ENCODE data around the gene DERL3.

Gene DERL3

DNA sequence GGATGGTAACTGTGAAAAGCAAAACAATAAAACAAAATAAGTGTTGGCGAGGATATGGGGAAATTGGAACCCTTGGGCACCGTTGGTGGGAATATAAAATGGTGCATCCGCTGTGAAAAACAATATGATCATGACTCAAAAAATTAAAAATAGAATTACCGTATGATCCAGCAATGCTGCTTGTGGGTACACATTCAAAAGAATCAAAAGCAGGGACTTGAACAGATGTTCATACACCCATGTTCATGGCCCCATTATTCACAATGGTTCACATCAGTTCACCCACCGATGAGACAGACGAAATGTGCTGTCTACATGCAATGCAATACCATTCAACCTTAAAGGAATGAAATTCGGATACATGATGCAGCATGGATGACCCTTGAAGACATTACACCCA is 1.2 kb upstream of the DERL3 start:
- H3K4me3 ChIP-seq (ENCODE audit: low read depth, low read length): no peak overlapping the region
- no peak for TF ChIP-seq ZNF16 (tag by site-specific recombination; IDR thresholded peaks at IDR 0.05; ENCODE audit: low read depth)
- TF ChIP-seq ZNF391 (tag by site-specific recombination; IDR thresholded peaks at IDR 0.05; ENCODE audit: borderline replicate concordance, low read depth): no peak
- TF ChIP-seq ZBTB48 (tag by site-specific recombination; IDR thresholded peaks at IDR 0.05): no peak
- TF ChIP-seq, protein P1, sequence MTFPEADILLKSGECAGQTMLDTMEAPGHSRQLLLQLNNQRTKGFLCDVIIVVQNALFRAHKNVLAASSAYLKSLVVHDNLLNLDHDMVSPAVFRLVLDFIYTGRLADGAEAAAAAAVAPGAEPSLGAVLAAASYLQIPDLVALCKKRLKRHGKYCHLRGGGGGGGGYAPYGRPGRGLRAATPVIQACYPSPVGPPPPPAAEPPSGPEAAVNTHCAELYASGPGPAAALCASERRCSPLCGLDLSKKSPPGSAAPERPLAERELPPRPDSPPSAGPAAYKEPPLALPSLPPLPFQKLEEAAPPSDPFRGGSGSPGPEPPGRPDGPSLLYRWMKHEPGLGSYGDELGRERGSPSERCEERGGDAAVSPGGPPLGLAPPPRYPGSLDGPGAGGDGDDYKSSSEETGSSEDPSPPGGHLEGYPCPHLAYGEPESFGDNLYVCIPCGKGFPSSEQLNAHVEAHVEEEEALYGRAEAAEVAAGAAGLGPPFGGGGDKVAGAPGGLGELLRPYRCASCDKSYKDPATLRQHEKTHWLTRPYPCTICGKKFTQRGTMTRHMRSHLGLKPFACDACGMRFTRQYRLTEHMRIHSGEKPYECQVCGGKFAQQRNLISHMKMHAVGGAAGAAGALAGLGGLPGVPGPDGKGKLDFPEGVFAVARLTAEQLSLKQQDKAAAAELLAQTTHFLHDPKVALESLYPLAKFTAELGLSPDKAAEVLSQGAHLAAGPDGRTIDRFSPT (tag by site-specific recombination; IDR thresholded peaks at IDR 0.05): no peak
- no peak for TF ChIP-seq ZNF324 (tag by site-specific recombination; IDR thresholded peaks at IDR 0.05)
- TF ChIP-seq KLF16 (tag by site-specific recombination; IDR thresholded peaks at IDR 0.05): no peak
- TF ChIP-seq, protein P2, sequence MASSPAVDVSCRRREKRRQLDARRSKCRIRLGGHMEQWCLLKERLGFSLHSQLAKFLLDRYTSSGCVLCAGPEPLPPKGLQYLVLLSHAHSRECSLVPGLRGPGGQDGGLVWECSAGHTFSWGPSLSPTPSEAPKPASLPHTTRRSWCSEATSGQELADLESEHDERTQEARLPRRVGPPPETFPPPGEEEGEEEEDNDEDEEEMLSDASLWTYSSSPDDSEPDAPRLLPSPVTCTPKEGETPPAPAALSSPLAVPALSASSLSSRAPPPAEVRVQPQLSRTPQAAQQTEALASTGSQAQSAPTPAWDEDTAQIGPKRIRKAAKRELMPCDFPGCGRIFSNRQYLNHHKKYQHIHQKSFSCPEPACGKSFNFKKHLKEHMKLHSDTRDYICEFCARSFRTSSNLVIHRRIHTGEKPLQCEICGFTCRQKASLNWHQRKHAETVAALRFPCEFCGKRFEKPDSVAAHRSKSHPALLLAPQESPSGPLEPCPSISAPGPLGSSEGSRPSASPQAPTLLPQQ (tag by site-specific recombination; IDR thresholded peaks at IDR 0.05): no peak
- peaks cover 0 to 26% of the 10 kb centered on the region in 2 experiments; a peak in 1 of 3 replicates for H3K36me3 ChIP-seq (ENCODE audit: control insufficient read depth in 2 of 2, insufficient read depth in 1 of 2, low read length in 2 of 2)
- H3K9me3 ChIP-seq (ENCODE audit: control insufficient read depth, insufficient read depth, low read depth, low read length): no peaks in the 10 kb centered on the region
- CTCF ChIA-PET: interaction anchor here (0.6 to 1.6 kb wide), 2 partner anchors 10 to 250 kb away, joined by 5 to 6 read pairs; no protein-coding TSS in a partner anchor
- H3K4me1 ChIP-seq (ENCODE audit: control insufficient read depth, insufficient read depth, low read length): no peaks in the 10 kb centered on the region
- no peak overlapping the region for H3K27ac ChIP-seq (ENCODE audit: extremely low read depth, low read depth, low read length)
- POLR2A ChIA-PET: interaction anchor here (0.6 kb wide), 1 partner anchor 34 kb away, joined by 3 read pairs; no protein-coding TSS in a partner anchor

DNA sequence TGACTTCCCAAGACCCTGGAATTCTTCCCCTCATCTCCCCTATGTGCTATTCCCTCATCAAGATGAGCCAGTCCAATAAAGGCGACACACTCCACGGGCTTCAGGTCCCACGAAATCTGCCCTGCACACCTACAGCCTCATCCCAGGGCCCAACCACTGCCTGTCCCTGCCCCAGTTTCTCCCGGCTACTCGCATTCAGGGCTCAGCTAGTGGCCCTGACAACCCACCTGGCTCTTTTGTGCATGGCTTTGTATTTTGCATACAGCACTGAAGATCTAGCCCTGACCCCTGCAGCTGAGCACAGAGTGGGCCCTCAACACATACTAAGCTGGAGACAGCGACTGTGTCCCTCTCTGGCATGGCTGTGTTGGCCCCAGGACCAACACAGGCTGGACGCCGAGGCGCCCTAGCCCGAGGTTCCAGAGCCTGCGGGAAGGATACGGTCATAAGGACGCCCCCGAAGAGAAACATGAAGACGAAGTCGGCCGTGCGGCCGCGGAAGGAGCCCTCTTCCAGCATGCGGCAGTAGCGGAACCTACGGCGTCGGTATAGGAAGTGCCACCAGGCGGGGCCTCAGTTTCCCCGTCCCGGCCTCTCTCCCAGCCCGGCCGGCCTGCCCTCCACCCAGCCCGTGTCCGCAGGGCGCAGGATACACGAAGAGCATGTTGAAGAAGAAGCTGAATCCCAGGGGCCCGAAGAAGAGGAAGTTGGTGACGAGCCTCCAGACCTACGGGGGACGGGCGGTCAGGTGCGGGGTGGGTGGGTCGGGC is 710 bp downstream of the DERL3 start:
- Histone ChIP-seq H3K9me3 (ENCODE audit: control insufficient read depth, insufficient read depth, low read depth, low read length) (no peaks in the 10 kb centered on the region), H3K4me1 (ENCODE audit: control insufficient read depth, insufficient read depth, low read length) (no peaks in the 10 kb centered on the region), H3K4me3 (ENCODE audit: low read depth, low read length) (peak overlapping the region; percentile 49), H3K36me3 (ENCODE audit: control insufficient read depth in 2 of 2, insufficient read depth in 1 of 2, low read length in 2 of 2) (peaks cover 0 to 42% of the 10 kb centered on the region in 2 experiments; a peak in 1 of 3 replicates), H3K27ac (ENCODE audit: extremely low read depth, low read depth, low read length) (peak overlapping the region; percentile 28; the same call in 1 of the 2 replicates)
- ChIA-PET POLR2A (interaction anchor here (0.7 to 1.2 kb wide), 3 partner anchors 20 to 67 kb away, joined by 3 to 7 read pairs (median 3); partner anchors contain the start of gene SLC2A11), CTCF (no interaction called here)
- TF ChIP-seq ZNF184 (tag by site-specific recombination; IDR thresholded peaks at IDR 0.05) (no peak), ZNF10 (tag by site-specific recombination; IDR thresholded peaks at IDR 0.05) (no peak), ZBTB17 (tag by site-specific recombination; IDR thresholded peaks at IDR 0.05) (peak; percentile 58), SCRT1 (tag by site-specific recombination; IDR thresholded peaks at IDR 0.05; ENCODE audit: borderline replicate concordance) (no peak), ZNF600 (tag by site-specific recombination; IDR thresholded peaks at IDR 0.05) (peak; percentile 37; the same call in 1 of the 2 replicates), ZNF114 (tag by site-specific recombination; IDR thresholded peaks at IDR 0.05) (no peak), OSR2 (tag by site-specific recombination; IDR thresholded peaks at IDR 0.05) (no peak)
- TF ChIP-seq, protein P3, sequence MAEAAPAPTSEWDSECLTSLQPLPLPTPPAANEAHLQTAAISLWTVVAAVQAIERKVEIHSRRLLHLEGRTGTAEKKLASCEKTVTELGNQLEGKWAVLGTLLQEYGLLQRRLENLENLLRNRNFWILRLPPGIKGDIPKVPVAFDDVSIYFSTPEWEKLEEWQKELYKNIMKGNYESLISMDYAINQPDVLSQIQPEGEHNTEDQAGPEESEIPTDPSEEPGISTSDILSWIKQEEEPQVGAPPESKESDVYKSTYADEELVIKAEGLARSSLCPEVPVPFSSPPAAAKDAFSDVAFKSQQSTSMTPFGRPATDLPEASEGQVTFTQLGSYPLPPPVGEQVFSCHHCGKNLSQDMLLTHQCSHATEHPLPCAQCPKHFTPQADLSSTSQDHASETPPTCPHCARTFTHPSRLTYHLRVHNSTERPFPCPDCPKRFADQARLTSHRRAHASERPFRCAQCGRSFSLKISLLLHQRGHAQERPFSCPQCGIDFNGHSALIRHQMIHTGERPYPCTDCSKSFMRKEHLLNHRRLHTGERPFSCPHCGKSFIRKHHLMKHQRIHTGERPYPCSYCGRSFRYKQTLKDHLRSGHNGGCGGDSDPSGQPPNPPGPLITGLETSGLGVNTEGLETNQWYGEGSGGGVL (tag by site-specific recombination; IDR thresholded peaks at IDR 0.05): no peak
- TF ChIP-seq, protein P4, sequence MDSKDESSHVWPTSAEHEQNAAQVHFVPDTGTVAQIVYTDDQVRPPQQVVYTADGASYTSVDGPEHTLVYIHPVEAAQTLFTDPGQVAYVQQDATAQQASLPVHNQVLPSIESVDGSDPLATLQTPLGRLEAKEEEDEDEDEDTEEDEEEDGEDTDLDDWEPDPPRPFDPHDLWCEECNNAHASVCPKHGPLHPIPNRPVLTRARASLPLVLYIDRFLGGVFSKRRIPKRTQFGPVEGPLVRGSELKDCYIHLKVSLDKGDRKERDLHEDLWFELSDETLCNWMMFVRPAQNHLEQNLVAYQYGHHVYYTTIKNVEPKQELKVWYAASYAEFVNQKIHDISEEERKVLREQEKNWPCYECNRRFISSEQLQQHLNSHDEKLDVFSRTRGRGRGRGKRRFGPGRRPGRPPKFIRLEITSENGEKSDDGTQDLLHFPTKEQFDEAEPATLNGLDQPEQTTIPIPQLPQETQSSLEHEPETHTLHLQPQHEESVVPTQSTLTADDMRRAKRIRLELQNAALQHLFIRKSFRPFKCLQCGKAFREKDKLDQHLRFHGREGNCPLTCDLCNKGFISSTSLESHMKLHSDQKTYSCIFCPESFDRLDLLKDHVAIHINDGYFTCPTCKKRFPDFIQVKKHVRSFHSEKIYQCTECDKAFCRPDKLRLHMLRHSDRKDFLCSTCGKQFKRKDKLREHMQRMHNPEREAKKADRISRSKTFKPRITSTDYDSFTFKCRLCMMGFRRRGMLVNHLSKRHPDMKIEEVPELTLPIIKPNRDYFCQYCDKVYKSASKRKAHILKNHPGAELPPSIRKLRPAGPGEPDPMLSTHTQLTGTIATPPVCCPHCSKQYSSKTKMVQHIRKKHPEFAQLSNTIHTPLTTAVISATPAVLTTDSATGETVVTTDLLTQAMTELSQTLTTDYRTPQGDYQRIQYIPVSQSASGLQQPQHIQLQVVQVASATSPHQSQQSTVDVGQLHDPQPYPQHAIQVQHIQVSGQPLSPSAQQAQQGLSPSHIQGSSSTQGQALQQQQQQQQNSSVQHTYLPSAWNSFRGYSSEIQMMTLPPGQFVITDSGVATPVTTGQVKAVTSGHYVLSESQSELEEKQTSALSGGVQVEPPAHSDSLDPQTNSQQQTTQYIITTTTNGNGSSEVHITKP (tag by site-specific recombination; IDR thresholded peaks at IDR 0.05): 0 out of 2 replicates have a peak, but pooled peaks have one; percentile 0
- TF ChIP-seq, protein P5, sequence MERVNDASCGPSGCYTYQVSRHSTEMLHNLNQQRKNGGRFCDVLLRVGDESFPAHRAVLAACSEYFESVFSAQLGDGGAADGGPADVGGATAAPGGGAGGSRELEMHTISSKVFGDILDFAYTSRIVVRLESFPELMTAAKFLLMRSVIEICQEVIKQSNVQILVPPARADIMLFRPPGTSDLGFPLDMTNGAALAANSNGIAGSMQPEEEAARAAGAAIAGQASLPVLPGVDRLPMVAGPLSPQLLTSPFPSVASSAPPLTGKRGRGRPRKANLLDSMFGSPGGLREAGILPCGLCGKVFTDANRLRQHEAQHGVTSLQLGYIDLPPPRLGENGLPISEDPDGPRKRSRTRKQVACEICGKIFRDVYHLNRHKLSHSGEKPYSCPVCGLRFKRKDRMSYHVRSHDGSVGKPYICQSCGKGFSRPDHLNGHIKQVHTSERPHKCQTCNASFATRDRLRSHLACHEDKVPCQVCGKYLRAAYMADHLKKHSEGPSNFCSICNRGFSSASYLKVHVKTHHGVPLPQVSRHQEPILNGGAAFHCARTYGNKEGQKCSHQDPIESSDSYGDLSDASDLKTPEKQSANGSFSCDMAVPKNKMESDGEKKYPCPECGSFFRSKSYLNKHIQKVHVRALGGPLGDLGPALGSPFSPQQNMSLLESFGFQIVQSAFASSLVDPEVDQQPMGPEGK (tag by site-specific recombination; IDR thresholded peaks at IDR 0.05): no peak
- TF ChIP-seq, protein P6, sequence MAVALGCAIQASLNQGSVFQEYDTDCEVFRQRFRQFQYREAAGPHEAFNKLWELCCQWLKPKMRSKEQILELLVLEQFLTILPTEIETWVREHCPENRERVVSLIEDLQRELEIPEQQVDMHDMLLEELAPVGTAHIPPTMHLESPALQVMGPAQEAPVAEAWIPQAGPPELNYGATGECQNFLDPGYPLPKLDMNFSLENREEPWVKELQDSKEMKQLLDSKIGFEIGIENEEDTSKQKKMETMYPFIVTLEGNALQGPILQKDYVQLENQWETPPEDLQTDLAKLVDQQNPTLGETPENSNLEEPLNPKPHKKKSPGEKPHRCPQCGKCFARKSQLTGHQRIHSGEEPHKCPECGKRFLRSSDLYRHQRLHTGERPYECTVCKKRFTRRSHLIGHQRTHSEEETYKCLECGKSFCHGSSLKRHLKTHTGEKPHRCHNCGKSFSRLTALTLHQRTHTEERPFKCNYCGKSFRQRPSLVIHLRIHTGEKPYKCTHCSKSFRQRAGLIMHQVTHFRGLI (tag by site-specific recombination; IDR thresholded peaks at IDR 0.05): no peak

Data from HEK293 (cell line).